HK-2 (cell line): ENCODE results near the gene ELP1.

Experiments used
- DNase-seq: peaks from one replicate; pipeline ENCODE4 v3.0.0-alpha.2; 2018; ENCODE audit not compliant: unreplicated experiment

The ELP1 gene

GRCh38 chr9:108883085-108883484, 50.8 kb downstream of the ELP1 start:
- no peak for DNase-seq

- no peak for DNase-seq
These were observed 51.7 kb downstream of the ELP1 start for GRCh38 chr9:108882052-108882888.

- DNase-seq, result no peak
These were observed 53.1 kb downstream of the ELP1 start for GRCh38 chr9:108880738-108881316.

GRCh38 chr9:108877524-108877923, 56.4 kb downstream of the ELP1 start:
- DNase-seq, result no peak

GRCh38 chr9:108876425-108876824, 57.5 kb downstream of the ELP1 start:
- no peak for DNase-seq

GRCh38 chr9:108874058-108874788, 59.7 kb downstream of the ELP1 start:
- no peak for DNase-seq

- DNase-seq, result peak; percentile 43
These were observed 64.7 kb downstream of the ELP1 start for GRCh38 chr9:108869092-108869725.

- DNase-seq, result no peak
These were observed 66.1 kb downstream of the ELP1 start for GRCh38 chr9:108867829-108868228.

GRCh38 chr9:108867116-108867515, 66.8 kb downstream of the ELP1 start:
- no peak for DNase-seq

- DNase-seq, result no peak
These were observed 67.9 kb downstream of the ELP1 start for GRCh38 chr9:108866001-108866420.

GRCh38 chr9:108865037-108865436, 68.9 kb downstream of the ELP1 start:
- DNase-seq, result no peak

- DNase-seq, result no peak
These were observed 69.5 kb downstream of the ELP1 start for GRCh38 chr9:108864446-108864845.

GRCh38 chr9:108863891-108864290, 70.0 kb downstream of the ELP1 start:
- DNase-seq, result no peak

GRCh38 chr9:108861997-108862396, 71.9 kb downstream of the ELP1 start, which contains the start of gene ACTL7A:
Gene ACTL7A (plus strand): TSS chr9:108862266. CDS start chr9:108862323, 57 bp downstream.
- no peak for DNase-seq

GRCh38 chr9:108861464-108861863, 72.5 kb downstream of the ELP1 start:
- DNase-seq, result no peak

- no peak for DNase-seq
These were observed 73.2 kb downstream of the ELP1 start for GRCh38 chr9:108860764-108861163.

GRCh38 chr9:108860354-108860753, 73.6 kb downstream of the ELP1 start:
- DNase-seq, result no peak

GRCh38 chr9:108859459-108860114, 74.3 kb downstream of the ELP1 start:
- no peak for DNase-seq

GRCh38 chr9:108857572-108857971, 76.4 kb downstream of the ELP1 start:
- DNase-seq, result no peak

GRCh38 chr9:108855888-108856287, 78.0 kb downstream of the ELP1 start, which contains the start of gene ACTL7B:
Gene ACTL7B (minus strand): TSS chr9:108855986. CDS start chr9:108855930, 56 bp downstream.
- DNase-seq, result no peak

- DNase-seq, result no peak
These were observed 78.4 kb downstream of the ELP1 start for GRCh38 chr9:108855529-108855886.
